Measurements from ENCODE around the gene TIMM22.

DNA sequence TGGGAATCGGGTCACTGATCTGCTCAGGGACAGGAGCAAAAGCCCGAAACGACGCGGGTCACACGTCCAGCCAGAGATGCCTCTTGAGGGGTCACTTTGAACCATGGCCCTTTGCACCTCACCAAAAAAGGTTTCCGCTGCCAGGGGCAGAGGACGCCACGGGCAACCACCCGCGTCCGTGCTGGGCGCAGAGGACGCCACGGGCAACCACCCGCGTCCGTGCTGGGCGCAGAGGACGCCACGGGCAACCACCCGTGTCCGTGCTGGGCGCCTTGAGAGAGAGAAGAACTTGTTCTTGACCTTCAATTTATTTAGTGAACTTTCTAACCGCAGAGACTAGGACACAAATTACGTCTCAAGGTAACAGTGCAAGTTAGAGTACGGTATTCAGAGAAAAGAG, 35.5 kb downstream of the TIMM22 start:
- TF ChIP-seq POLR2A (IDR thresholded peaks at IDR 0.05): no peak
- TF ChIP-seq POLR2AphosphoS5 (IDR thresholded peaks at IDR 0.05): no peak

All from suprapubic skin (tissue), 4 donors.